RWPE1 (cell line): Measurements from ENCODE around the gene TOX2.
"Not testable (repeated sequence)": the region's sequence is repeated elsewhere in the genome, so short reads cannot be mapped to it uniquely, and the experiment has no call there.

Experiments used
- CTCF ChIA-PET: fragments of 350-600 bp; sonication (Branson Sonifier 250); formaldehyde crosslinking; extraction: SDS; loops from one replicate; lab custom pipeline; 2021; lab: Yijun Ruan, JAX
- POLR2A ChIA-PET: fragments of 400-600 bp; formaldehyde crosslinking; extraction: SDS; loops from one replicate; lab custom pipeline; 2020; ENCODE audit warnings: antibody characterized with exemption; ENCODE audit not compliant: low non-redundant PET; lab: Yijun Ruan, JAX
- DNase-seq: peaks from one replicate; pipeline ENCODE4 v3.0.0; 2012; ENCODE audit warnings: low spot score
- H3K27ac ChIP-seq: fragments of 450-650 bp; 2 replicates; pipeline ENCODE4 v1.5.1; 2017
- CTCF ChIP-seq: fragments of 450-650 bp; conservative IDR thresholded peaks from 2 replicates; pipeline ENCODE4 v1.5.1; 2017; ENCODE audit warnings: low read depth, mild to moderate bottlenecking

Gene TOX2

DNA sequence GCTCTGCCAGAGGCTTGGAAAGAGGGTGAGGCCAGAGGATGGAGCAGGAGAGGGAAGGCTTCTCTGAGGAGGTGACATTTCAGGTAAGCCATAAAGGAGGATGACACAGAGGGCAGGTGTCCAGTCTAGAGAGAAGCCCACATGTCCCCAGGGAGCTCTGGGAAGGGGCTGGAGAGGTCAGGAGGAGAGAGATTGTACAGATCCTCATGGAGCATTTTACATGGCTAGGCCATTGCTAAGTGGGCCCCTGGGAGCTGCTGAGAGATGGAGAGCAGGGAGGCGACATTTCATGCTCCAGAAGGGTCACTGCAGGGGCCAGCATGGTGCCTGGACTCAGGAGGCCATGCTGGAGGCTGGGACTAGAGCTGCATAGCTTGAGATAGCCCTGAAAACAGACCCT lies 124.5 kb downstream of the TOX2 start:
- CTCF ChIA-PET, result interaction anchor here (0.6 kb wide), 1 partner anchor 322 kb away, joined by 3 read pairs; no protein-coding TSS in a partner anchor
- POLR2A ChIA-PET, result no interaction called here
- no peak for TF ChIP-seq CTCF
- no peak for DNase-seq
- no peak overlapping the region for H3K27ac ChIP-seq

GRCh38 chr20:44039741-44040140 lies 125.1 kb downstream of the TOX2 start:
- no peak overlapping the region for H3K27ac ChIP-seq
- ChIA-PET POLR2A (no interaction called here), CTCF (no interaction called here)
- TF ChIP-seq CTCF, result no peak
- DNase-seq, result no peak

- DNase-seq, result no peak
- CTCF ChIA-PET, result no interaction called here
- POLR2A ChIA-PET, result no interaction called here
- H3K27ac ChIP-seq, result no peak overlapping the region
- no peak for TF ChIP-seq CTCF
Measured at GRCh38 chr20:44040202-44040915, 125.7 kb downstream of the TOX2 start.

- ChIA-PET POLR2A (no interaction called here), CTCF (interaction anchor here (0.5 kb wide), 1 partner anchor 446 kb away, joined by 3 read pairs; no protein-coding TSS in a partner anchor)
- H3K27ac ChIP-seq, result no peak overlapping the region
- no peak for TF ChIP-seq CTCF
- DNase-seq, result no peak
Measured at GRCh38 chr20:44041001-44041400, 126.3 kb downstream of the TOX2 start.

DNA sequence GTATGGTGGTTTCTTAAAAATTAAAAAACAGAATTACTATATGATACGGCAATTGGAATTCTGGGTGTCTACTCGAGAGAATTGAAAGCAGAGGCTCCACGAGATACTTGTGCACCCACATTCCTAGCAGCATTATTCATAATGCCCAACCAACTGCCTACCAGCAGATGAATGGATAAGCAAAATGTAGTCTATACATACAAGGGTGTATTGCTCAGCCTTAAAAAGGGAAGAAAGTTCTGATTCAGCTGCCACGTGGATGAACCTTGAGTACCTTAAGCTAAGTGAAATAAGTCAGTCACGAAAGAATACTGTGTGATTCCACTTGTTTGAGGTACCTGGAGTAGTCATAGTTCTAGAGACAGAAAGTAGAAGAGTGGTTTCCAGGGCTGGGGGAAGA lies 130.1 kb downstream of the TOX2 start:
- H3K27ac ChIP-seq, POLR2A ChIA-PET, DNase-seq: not testable (repeated sequence)
- CTCF ChIA-PET, result interaction anchor here (0.6 kb wide), 1 partner anchor 130 kb away, joined by 3 read pairs; no protein-coding TSS in a partner anchor

- POLR2A ChIA-PET, result no interaction called here
- CTCF ChIA-PET, result no interaction called here
- TF ChIP-seq CTCF, result no peak
Measured at GRCh38 chr20:44050327-44050726, 135.7 kb downstream of the TOX2 start.

More at GRCh38 chr20:44050327-44050726, 135.7 kb downstream of the TOX2 start:
- H3K27ac ChIP-seq, result no peak overlapping the region
- DNase-seq, result no peak
